Mesenteric fat pad (tissue), 1 donor: ENCODE data around the gene SYNGR4. TPM values are rescaled to one million over a fixed set of nuclear protein-coding genes. Genes with fewer than 3 reads are reported as not detected.

Experiments used
- total RNA-seq: library from RNA; stranded (reverse); fragmentation: NEBNext Ultra II Directional; extraction: Animal tissue kit (Norgen Biotek cat#: 25700); gene quantifications from one replicate; pipeline ENCODE4 v1.2.1, GENCODE V29; 2021
- donor health status: DM: yes; HTN: yes; CAD: no.

Gene SYNGR4
- total RNA-seq, 1 donor from 2014 or later: not detected

Other genes starting within 250 kb of the SYNGR4 start
- 4.7 TPM for gene LIG1, start 194.0 kb upstream of the SYNGR4 start, total RNA-seq
- gene ZSWIM9, start 193.7 kb upstream of the SYNGR4 start, total RNA-seq: 5.3 TPM
- gene CARD8, start 108.5 kb upstream of the SYNGR4 start, total RNA-seq: 57.6 TPM
- gene ZNF114, start 94.3 kb upstream of the SYNGR4 start, total RNA-seq: 0.87 TPM
- gene EMP3, start 38.8 kb upstream of the SYNGR4 start, total RNA-seq: 91.4 TPM
- 5.8 TPM for gene TMEM143, start 427 bp upstream of the SYNGR4 start, total RNA-seq
- gene KDELR1, start 27.2 kb downstream of the SYNGR4 start, total RNA-seq: 113 TPM
- gene GRIN2D, start 29.3 kb downstream of the SYNGR4 start, total RNA-seq: 0.48 TPM
- 39.0 TPM for gene GRWD1, start 81.6 kb downstream of the SYNGR4 start, total RNA-seq
- 1.0 TPM for gene KCNJ14, start 91.2 kb downstream of the SYNGR4 start, total RNA-seq
- gene CYTH2, start 105.0 kb downstream of the SYNGR4 start, total RNA-seq: 34.9 TPM
- 0.45 TPM for gene LMTK3, start 147.5 kb downstream of the SYNGR4 start, total RNA-seq
- gene SULT2B1, start 187.8 kb downstream of the SYNGR4 start, total RNA-seq: 0.48 TPM
- not detected for gene SPACA4, start 242.4 kb downstream of the SYNGR4 start, total RNA-seq